Measurements from ENCODE around the gene HDAC11. TPM values are rescaled to one million over a fixed set of nuclear protein-coding genes. Genes with fewer than 3 reads are reported as not detected.
"Not testable (repeated sequence)": the region's sequence is repeated elsewhere in the genome, so short reads cannot be mapped to it uniquely, and the experiment has no call there.

HDAC11 gene
- total RNA-seq, 1 donor from 2014 or later, result 1.5 TPM

DNA sequence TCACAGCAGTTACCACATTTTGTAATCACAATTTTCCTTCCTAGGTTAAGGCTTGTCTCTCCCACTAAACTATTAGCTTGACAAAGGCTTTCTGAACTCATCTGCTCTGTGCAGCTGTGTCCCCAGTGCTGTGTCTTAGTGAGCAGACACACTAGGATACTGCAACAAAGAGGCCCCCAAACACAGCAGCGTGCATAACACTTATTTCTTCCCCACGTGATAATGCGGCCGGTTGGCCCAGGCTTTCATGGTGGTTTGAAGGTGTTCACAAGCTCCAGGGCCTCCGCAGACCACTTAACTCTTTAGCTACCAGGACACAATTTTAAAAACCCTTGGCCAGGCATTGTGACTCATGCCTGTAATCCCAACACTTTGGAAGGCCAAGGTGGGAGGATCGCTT, 2.2 kb upstream of the HDAC11 start:
- Mint-ChIP-seq H3K27me3 (peaks cover 16% of the 10 kb centered on the region), H3K9me3 (no peaks in the 10 kb centered on the region), H3K36me3 (ENCODE audit: low read depth) (no peaks in the 10 kb centered on the region), H3K4me3 (no peak overlapping the region), H3K4me1 (peaks cover 8% of the 10 kb centered on the region), H3K27ac (no peak overlapping the region)
- intact Hi-C loops (cut with micrococcal nuclease), result loop anchor here (2.0 kb wide), 1 partner anchor 63 kb away; no protein-coding TSS in a partner anchor
- DNase-seq, result no peak

DNA sequence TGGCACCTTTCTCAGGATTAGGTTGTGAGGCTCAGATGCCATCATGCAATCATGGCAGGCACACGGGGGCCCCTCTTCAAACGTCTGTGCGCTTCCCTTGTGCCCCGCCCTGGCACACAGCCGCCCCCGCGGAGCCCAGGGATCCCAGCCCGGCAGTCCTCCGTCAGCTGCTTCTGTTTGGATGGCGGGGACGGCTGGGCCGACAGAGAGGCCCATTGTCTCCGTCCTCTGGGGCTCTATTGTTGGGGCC, 849 bp upstream of the HDAC11 start:
- Mint-ChIP-seq H3K4me1 (peaks cover 8% of the 10 kb centered on the region), H3K27me3 (peaks cover 11% of the 10 kb centered on the region), H3K36me3 (ENCODE audit: low read depth) (no peaks in the 10 kb centered on the region), H3K9me3 (no peaks in the 10 kb centered on the region), H3K4me3 (peak overlapping the region; percentile 91), H3K27ac (peak overlapping the region; percentile 88)
- no peak for DNase-seq
- intact Hi-C loops (cut with micrococcal nuclease), result loop anchor here (2.0 kb wide), 1 partner anchor 64 kb away; no protein-coding TSS in a partner anchor

DNA sequence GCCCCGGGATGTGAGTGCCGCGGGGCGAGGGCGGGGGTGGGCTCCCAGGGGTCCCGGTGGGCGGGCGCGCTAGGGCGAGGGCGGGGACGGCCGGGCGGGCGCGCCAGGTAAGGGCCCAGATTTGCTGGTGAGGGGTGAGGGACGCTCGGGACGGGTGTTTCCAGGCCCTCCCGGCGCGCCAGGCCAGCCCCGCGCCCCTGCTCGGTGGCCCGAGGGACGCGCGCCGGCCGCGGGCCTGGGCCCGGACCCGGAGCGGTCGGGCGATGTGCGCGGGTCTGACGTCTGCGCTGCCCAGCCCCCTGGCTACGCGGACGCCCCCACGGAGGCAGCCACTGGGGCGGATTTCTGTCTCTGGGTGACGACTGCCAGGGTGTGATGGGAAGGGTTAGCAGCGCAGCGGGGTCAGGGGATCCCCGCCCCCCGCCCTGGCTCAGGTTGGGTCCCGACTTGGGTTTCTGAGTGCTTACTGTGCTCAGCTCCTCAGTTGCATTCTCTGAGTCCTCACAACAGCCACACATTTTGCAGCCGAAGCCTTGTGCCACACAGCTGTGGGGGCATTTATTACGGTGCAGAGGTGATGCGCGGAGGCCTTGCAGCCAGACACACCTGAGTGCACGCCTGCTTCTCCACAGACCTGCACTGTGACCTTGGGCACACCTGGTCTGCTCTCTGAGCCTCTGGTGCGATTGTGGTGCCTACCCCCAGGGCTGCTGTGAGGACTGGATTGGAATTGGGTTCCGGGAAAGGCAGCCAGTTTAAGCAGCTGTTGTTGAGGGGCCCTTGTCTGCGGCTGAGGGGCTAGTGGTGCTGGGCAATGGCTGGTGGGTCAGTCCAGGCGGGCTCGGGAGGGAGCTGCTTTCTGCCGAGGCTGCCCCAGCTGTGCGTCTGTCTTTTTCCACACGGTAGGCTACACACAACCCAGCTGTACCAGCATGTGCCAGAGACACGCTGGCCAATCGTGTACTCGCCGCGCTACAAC, 523 bp downstream of the HDAC11 start:
- Mint-ChIP-seq H3K4me1 (peaks cover 14% of the 10 kb centered on the region), H3K36me3 (ENCODE audit: low read depth) (no peaks in the 10 kb centered on the region), H3K4me3 (peak overlapping the region; percentile 81), H3K9me3 (no peaks in the 10 kb centered on the region), H3K27me3 (peaks cover 7% of the 10 kb centered on the region), H3K27ac (no peak overlapping the region)
- no peak for DNase-seq
- intact Hi-C loops (cut with micrococcal nuclease), result loop anchor here (1.0 kb wide), 2 partner anchors 28 to 60 kb away; partner anchors contain the start of gene NUP210

DNA sequence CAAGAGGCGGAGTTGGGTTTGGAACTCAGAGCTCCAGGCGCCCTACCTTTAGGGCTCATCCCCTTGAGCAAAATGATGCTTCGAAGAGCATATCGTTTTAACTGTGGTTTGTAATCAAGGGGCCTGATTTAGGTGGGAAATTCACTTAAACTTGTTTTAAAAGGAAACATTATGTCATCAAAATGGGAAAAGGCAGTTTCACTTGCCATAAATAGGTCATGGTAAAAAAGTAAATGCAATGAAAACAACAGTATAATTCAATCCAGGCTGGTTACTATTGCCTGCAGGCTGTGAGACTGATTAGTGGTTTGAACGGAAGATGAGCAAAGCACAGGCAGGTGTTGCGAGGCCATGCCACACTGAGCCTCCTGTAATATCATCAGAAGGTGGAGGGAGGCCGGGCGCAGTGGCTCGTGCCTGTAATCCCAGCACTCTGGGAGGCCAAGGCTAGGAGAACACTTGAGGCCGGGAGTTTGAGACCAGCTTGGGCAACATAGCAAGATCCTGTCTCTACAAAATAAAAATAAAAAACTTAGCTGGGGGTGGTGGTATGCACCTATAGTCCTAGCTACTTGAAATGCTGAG, 2.1 kb downstream of the HDAC11 start:
- no peaks in the 10 kb centered on the region for H3K36me3 Mint-ChIP-seq (ENCODE audit: low read depth)
- no peaks in the 10 kb centered on the region for H3K9me3 Mint-ChIP-seq
- peaks cover 5% of the 10 kb centered on the region for H3K27me3 Mint-ChIP-seq
- intact Hi-C loops (cut with micrococcal nuclease), result no loop called here
- no peak overlapping the region for H3K4me3 Mint-ChIP-seq
- no peak for DNase-seq
- H3K27ac Mint-ChIP-seq, result no peak overlapping the region
- peaks cover 14% of the 10 kb centered on the region for H3K4me1 Mint-ChIP-seq

- H3K4me1 Mint-ChIP-seq, result peaks cover 14% of the 10 kb centered on the region
- DNase-seq, result no peak
- no peaks in the 10 kb centered on the region for H3K9me3 Mint-ChIP-seq
- no peak overlapping the region for H3K27ac Mint-ChIP-seq
- peaks cover 5% of the 10 kb centered on the region for H3K27me3 Mint-ChIP-seq
- H3K36me3 Mint-ChIP-seq (ENCODE audit: low read depth), result no peaks in the 10 kb centered on the region
- no peak overlapping the region for H3K4me3 Mint-ChIP-seq
- intact Hi-C loops (cut with micrococcal nuclease), result no loop called here
Measured at GRCh38 chr3:13483286-13483685, 3.2 kb downstream of the HDAC11 start.

GRCh38 chr3:13483988-13484695, 4.0 kb downstream of the HDAC11 start:
- no peak for DNase-seq
- Mint-ChIP-seq H3K27me3 (peaks cover 7% of the 10 kb centered on the region), H3K27ac (no peak overlapping the region), H3K4me1 (peaks cover 11% of the 10 kb centered on the region), H3K4me3 (no peak overlapping the region), H3K36me3 (ENCODE audit: low read depth) (no peaks in the 10 kb centered on the region), H3K9me3 (no peaks in the 10 kb centered on the region)
- intact Hi-C loops (cut with micrococcal nuclease), result no loop called here

DNA sequence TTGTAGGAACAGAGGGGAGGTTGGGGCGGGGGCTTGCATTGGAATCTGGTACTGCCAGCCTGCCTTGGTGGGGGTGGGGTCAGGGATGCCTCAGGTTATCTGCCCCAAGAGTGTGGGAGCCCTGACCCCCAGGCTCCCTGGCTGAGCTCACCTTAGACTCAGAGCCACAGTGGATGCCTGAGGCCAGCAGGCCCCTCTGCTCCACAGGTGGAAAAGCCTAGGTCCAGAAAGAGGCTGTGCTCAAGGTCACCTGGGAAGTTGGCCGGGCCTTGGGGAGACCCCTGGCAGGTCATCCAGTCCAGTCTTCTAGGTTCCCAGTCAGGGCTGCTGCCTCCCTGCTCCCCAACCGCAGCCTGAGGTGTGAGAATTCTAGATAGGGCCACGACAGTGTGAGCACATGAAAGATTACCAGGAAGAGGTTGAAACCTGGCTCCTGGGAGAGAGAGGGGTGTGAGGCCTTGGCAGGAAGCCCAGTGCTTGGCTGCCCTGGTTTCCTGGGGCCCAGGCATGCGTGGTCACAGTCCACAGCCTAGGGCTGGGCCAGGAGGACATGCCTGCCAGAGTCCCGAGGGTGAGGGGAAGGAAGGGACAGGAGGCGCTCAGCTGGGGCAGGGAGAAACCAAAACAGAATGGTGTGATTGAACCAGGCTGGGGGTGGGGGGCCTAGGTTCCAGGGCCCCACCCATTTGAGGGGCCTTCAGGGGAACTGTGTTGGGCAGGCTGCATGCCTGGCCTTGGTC, 4.9 kb downstream of the HDAC11 start:
- Mint-ChIP-seq H3K9me3 (no peaks in the 10 kb centered on the region), H3K36me3 (ENCODE audit: low read depth) (no peaks in the 10 kb centered on the region), H3K27me3 (peaks cover 7% of the 10 kb centered on the region), H3K4me3 (no peak overlapping the region), H3K27ac (no peak overlapping the region), H3K4me1 (peaks cover 11% of the 10 kb centered on the region)
- intact Hi-C loops (cut with micrococcal nuclease), result no loop called here
- DNase-seq, result no peak

DNA sequence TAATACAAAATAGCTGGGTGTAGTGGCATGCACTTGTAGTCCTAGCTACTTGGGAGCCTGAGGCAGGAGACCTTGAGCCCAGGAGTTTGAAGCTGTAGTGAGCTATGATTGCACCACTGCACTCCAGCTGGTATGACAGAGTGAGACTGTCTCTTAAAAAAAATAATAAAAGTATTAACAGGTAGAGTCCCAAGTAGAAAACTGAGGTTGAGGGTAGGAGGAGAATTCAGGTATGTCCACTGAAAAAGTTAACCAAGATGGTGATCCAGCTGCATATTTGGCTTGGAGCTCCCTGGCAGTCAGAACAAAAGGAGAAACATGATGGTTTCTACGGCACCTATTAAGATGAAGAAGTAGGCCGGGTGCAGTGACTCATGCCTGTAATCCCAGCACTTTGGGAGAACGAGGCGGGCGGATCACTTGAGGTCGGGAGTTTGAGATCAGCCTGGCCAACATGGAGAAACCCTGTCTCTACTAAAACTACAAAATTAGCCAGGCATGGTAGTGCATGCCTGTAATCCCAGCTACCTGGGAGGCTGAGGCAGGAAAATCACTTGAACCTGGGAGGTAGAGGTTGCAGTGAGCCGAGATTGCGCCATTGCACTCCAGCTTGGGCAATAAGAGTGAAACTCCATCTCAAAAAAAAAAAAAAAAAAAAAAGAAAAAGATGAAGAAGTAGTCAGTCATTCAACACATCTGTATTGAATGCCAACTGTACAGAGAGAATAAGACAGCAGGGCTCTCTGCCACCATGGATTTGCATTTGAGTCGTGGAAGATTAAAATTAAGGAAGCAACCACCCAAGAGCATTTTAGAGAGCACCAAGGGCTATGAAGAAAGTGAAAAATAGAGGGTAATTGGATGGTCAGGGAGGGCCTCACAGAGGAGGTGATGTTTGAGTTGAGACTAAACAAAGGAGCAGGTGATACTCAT, 5.8 kb downstream of the HDAC11 start:
- intact Hi-C loops (cut with micrococcal nuclease); H3K27ac Mint-ChIP-seq: not testable (repeated sequence)

GRCh38 chr3:13487403-13487802, 7.3 kb downstream of the HDAC11 start:
- no peaks in the 10 kb centered on the region for H3K9me3 Mint-ChIP-seq
- peaks cover 3% of the 10 kb centered on the region for H3K27me3 Mint-ChIP-seq
- DNase-seq, result no peak
- no peak overlapping the region for H3K27ac Mint-ChIP-seq
- H3K4me3 Mint-ChIP-seq, result no peak overlapping the region
- intact Hi-C loops (cut with micrococcal nuclease), result no loop called here
- H3K4me1 Mint-ChIP-seq, result peaks cover 6% of the 10 kb centered on the region
- H3K36me3 Mint-ChIP-seq (ENCODE audit: low read depth), result no peaks in the 10 kb centered on the region

More for the DNA sequence above, 5.8 kb downstream of the HDAC11 start:
- H3K27me3 Mint-ChIP-seq; H3K9me3 Mint-ChIP-seq; H3K36me3 Mint-ChIP-seq (ENCODE audit: low read depth); H3K4me3 Mint-ChIP-seq; DNase-seq; H3K4me1 Mint-ChIP-seq: not testable (repeated sequence)

GRCh38 chr3:13491206-13491974, 11.3 kb downstream of the HDAC11 start:
- no peak overlapping the region for H3K4me3 Mint-ChIP-seq
- DNase-seq, result no peak
- H3K36me3 Mint-ChIP-seq (ENCODE audit: low read depth), result no peaks in the 10 kb centered on the region
- H3K27ac Mint-ChIP-seq, result no peak overlapping the region
- H3K27me3 Mint-ChIP-seq, result peaks cover 3% of the 10 kb centered on the region
- H3K4me1 Mint-ChIP-seq, result no peaks in the 10 kb centered on the region
- intact Hi-C loops (cut with micrococcal nuclease), result no loop called here
- no peaks in the 10 kb centered on the region for H3K9me3 Mint-ChIP-seq

GRCh38 chr3:13492048-13492447, 11.9 kb downstream of the HDAC11 start:
- Mint-ChIP-seq H3K4me1 (no peaks in the 10 kb centered on the region), H3K27ac (no peak overlapping the region), H3K27me3 (peaks cover 3% of the 10 kb centered on the region), H3K4me3 (no peak overlapping the region), H3K9me3 (no peaks in the 10 kb centered on the region), H3K36me3 (ENCODE audit: low read depth) (no peaks in the 10 kb centered on the region)
- intact Hi-C loops (cut with micrococcal nuclease), result no loop called here
- DNase-seq, result no peak
